Measurements from ENCODE around the gene SFSWAP.
A peak's percentile ranks its signal among the peaks of the same experiment; 100 is the strongest.
"Not testable (repeated sequence)": the region's sequence is repeated elsewhere in the genome, so short reads cannot be mapped to it uniquely, and the experiment has no call there.

Gene SFSWAP

GRCh38 chr12:131801254-131801866, 90.5 kb downstream of the SFSWAP start:
- Mint-ChIP-seq H3K4me1 (ENCODE audit: low read depth in 2 of 2) (peaks cover 0 to 2% of the 10 kb centered on the region in 2 donors), H3K9me3 (no peaks in the 10 kb centered on the region), H3K27ac (no peak overlapping the region), H3K36me3 (ENCODE audit: insufficient read depth) (peaks cover 40% of the 10 kb centered on the region), H3K27me3 (no peaks in the 10 kb centered on the region), H3K4me3 (no peak overlapping the region)
- ATAC-seq (replicated peaks) (no peak), DNase-seq (no peak)

- Mint-ChIP-seq H3K4me1 (ENCODE audit: low read depth in 2 of 2) (peaks cover 0 to under 1% of the 10 kb centered on the region in 2 donors), H3K36me3 (ENCODE audit: insufficient read depth) (peaks cover 16% of the 10 kb centered on the region), H3K4me3 (no peak overlapping the region), H3K9me3 (no peaks in the 10 kb centered on the region), H3K27me3 (no peaks in the 10 kb centered on the region), H3K27ac (no peak overlapping the region)
- DNase-seq (no peak), ATAC-seq (replicated peaks) (no peak)
Measured at GRCh38 chr12:131803961-131804521, 93.2 kb downstream of the SFSWAP start.

- no peaks in the 10 kb centered on the region for H3K9me3 Mint-ChIP-seq
- no peak overlapping the region for H3K4me3 Mint-ChIP-seq
- H3K27ac Mint-ChIP-seq = no peak overlapping the region
- H3K4me1 Mint-ChIP-seq (ENCODE audit: low read depth in 2 of 2) = no peaks in the 10 kb centered on the region
- no peaks in the 10 kb centered on the region for H3K27me3 Mint-ChIP-seq
- peaks cover 9% of the 10 kb centered on the region for H3K36me3 Mint-ChIP-seq (ENCODE audit: insufficient read depth)
- DNase-seq (no peak), ATAC-seq (replicated peaks) (no peak)
Measured at GRCh38 chr12:131805421-131805820, 94.5 kb downstream of the SFSWAP start.

GRCh38 chr12:131806674-131807073, 95.8 kb downstream of the SFSWAP start:
- peaks cover 1% of the 10 kb centered on the region for H3K36me3 Mint-ChIP-seq (ENCODE audit: insufficient read depth)
- ATAC-seq (replicated peaks) = no peak
- no peak overlapping the region for H3K27ac Mint-ChIP-seq
- H3K9me3 Mint-ChIP-seq = no peaks in the 10 kb centered on the region
- no peak overlapping the region for H3K4me3 Mint-ChIP-seq
- no peak for DNase-seq
- no peaks in the 10 kb centered on the region for H3K4me1 Mint-ChIP-seq (ENCODE audit: low read depth in 2 of 2)
- H3K27me3 Mint-ChIP-seq = no peaks in the 10 kb centered on the region

- Mint-ChIP-seq H3K4me3 (peak overlapping the region; percentile 58 to 73), H3K9me3 (peaks cover 4 to 7% of the 10 kb centered on the region in 2 donors), H3K4me1 (ENCODE audit: low read depth in 2 of 2) (no peaks in the 10 kb centered on the region), H3K36me3 (ENCODE audit: insufficient read depth) (no peaks in the 10 kb centered on the region), H3K27ac (peak overlapping the region; percentile 74 to 88), H3K27me3 (peaks cover 0 to 5% of the 10 kb centered on the region in 2 donors)
- ATAC-seq (replicated peaks) = peak; percentile 93
- DNase-seq = peak in 1 of 3 experiments; percentile 23
Measured at GRCh38 chr12:131808744-131809371, 98.0 kb downstream of the SFSWAP start.

GRCh38 chr12:131809476-131810254, 98.8 kb downstream of the SFSWAP start:
- DNase-seq; H3K36me3 Mint-ChIP-seq (ENCODE audit: insufficient read depth); H3K4me1 Mint-ChIP-seq (ENCODE audit: low read depth in 2 of 2); H3K9me3 Mint-ChIP-seq; ATAC-seq (replicated peaks); H3K27me3 Mint-ChIP-seq: not testable (repeated sequence)
- peak overlapping the region; percentile 74 to 88 for H3K27ac Mint-ChIP-seq
- H3K4me3 Mint-ChIP-seq = peak overlapping the region; percentile 58 to 73

GRCh38 chr12:131810726-131811125, 99.8 kb downstream of the SFSWAP start:
- Mint-ChIP-seq H3K36me3 (ENCODE audit: insufficient read depth) (no peaks in the 10 kb centered on the region), H3K27me3 (peaks cover 0 to 5% of the 10 kb centered on the region in 2 donors), H3K9me3 (peaks cover 4 to 7% of the 10 kb centered on the region in 2 donors), H3K4me1 (ENCODE audit: low read depth in 2 of 2) (no peaks in the 10 kb centered on the region), H3K4me3 (no peak overlapping the region), H3K27ac (no peak overlapping the region)
- ATAC-seq (replicated peaks) (no peak), DNase-seq (no peak)

GRCh38 chr12:131815131-131815530, 104.2 kb downstream of the SFSWAP start:
- Mint-ChIP-seq H3K4me1 (ENCODE audit: low read depth in 2 of 2) (no peaks in the 10 kb centered on the region), H3K27me3 (peaks cover 0 to 5% of the 10 kb centered on the region in 2 donors), H3K9me3 (peaks cover 4 to 7% of the 10 kb centered on the region in 2 donors), H3K36me3 (ENCODE audit: insufficient read depth) (peaks cover 2% of the 10 kb centered on the region), H3K27ac (no peak overlapping the region), H3K4me3 (no peak overlapping the region)
- DNase-seq = no peak
- ATAC-seq (replicated peaks) = no peak

- Mint-ChIP-seq H3K36me3 (ENCODE audit: insufficient read depth) (peaks cover 2% of the 10 kb centered on the region), H3K27me3 (peaks cover 0 to 5% of the 10 kb centered on the region in 2 donors), H3K27ac (no peak overlapping the region), H3K4me3 (no peak overlapping the region), H3K9me3 (peaks cover 4 to 7% of the 10 kb centered on the region in 2 donors), H3K4me1 (ENCODE audit: low read depth in 2 of 2) (no peaks in the 10 kb centered on the region)
- no peak for ATAC-seq (replicated peaks)
- DNase-seq = no peak
Measured at GRCh38 chr12:131816495-131816894, 105.6 kb downstream of the SFSWAP start.

GRCh38 chr12:131817241-131817640, 106.4 kb downstream of the SFSWAP start:
- no peak for ATAC-seq (replicated peaks)
- DNase-seq = no peak
- Mint-ChIP-seq H3K36me3 (ENCODE audit: insufficient read depth) (peaks cover 2% of the 10 kb centered on the region), H3K27ac (no peak overlapping the region), H3K9me3 (peaks cover 4 to 7% of the 10 kb centered on the region in 2 donors), H3K4me3 (no peak overlapping the region), H3K27me3 (peaks cover 0 to 5% of the 10 kb centered on the region in 2 donors), H3K4me1 (ENCODE audit: low read depth in 2 of 2) (no peaks in the 10 kb centered on the region)

- Mint-ChIP-seq H3K4me1 (ENCODE audit: low read depth in 2 of 2) (no peaks in the 10 kb centered on the region), H3K36me3 (ENCODE audit: insufficient read depth) (peaks cover 2% of the 10 kb centered on the region), H3K27ac (no peak overlapping the region), H3K27me3 (no peaks in the 10 kb centered on the region), H3K9me3 (no peaks in the 10 kb centered on the region), H3K4me3 (no peak overlapping the region)
- DNase-seq (no peak), ATAC-seq (replicated peaks) (no peak)
Measured at GRCh38 chr12:131818821-131819585, 108.1 kb downstream of the SFSWAP start.

GRCh38 chr12:131824450-131824849, 113.6 kb downstream of the SFSWAP start:
- Mint-ChIP-seq H3K27me3 (peaks cover 24 to 25% of the 10 kb centered on the region in 2 donors), H3K4me1 (ENCODE audit: low read depth in 2 of 2) (peaks cover 5 to 8% of the 10 kb centered on the region in 2 donors), H3K9me3 (no peaks in the 10 kb centered on the region), H3K4me3 (no peak overlapping the region), H3K36me3 (ENCODE audit: insufficient read depth) (no peaks in the 10 kb centered on the region), H3K27ac (no peak overlapping the region)
- no peak for ATAC-seq (replicated peaks)
- DNase-seq = no peak
